LNCaP clone FGC (cell line): ENCODE results near the gene CD40.

ENCODE experiments used
- DNase-seq: peaks from one replicate; pipeline ENCODE4 v3.0.0-alpha.2; 2011; ENCODE audit warnings: low read depth
- H3K4me3 ChIP-seq: 2 replicates; pipeline ENCODE4 v1.5.1; 2011; ENCODE audit warnings: mild to moderate bottlenecking, low read depth, low read length, control low read depth
- CTCF ChIP-seq: IDR thresholded peaks from 2 replicates; pipeline ENCODE4 v1.5.1; 2012; ENCODE audit warnings: mild to moderate bottlenecking; ENCODE audit not compliant: control insufficient read depth, insufficient read depth; ENCODE audit errors: extremely low read depth

Gene CD40

GRCh38 chr20:46154305-46154704, 36.2 kb downstream of the CD40 start:
- no peak overlapping the region for H3K4me3 ChIP-seq
- no peak for DNase-seq
- TF ChIP-seq CTCF: no peak

DNA sequence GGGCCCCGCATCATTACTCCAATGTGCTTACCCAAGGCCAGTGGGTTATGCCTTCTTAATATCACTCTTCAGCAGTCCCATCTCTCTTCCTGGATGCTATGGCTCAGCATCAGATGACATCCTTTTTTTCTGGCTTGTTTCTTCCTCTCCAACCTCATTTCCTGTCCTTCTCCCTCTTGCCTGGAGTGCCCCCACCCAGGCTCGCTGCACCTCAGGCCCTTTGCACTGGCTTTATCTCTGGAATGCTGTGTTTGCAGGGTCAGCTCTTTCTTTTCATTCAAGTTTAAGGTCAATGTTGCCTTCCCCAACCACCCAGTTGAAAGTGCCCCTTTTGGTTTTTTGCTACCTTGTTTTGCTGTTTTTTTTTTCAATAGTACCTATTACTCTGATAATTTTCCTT, 36.7 kb downstream of the CD40 start:
- DNase-seq: no peak
- TF ChIP-seq CTCF: no peak
- no peak overlapping the region for H3K4me3 ChIP-seq

GRCh38 chr20:46156065-46156464, 38.0 kb downstream of the CD40 start:
- H3K4me3 ChIP-seq: no peak overlapping the region
- TF ChIP-seq CTCF: no peak
- no peak for DNase-seq

- no peak for TF ChIP-seq CTCF
- no peak for DNase-seq
- H3K4me3 ChIP-seq: no peak overlapping the region
Measured at GRCh38 chr20:46157076-46157592, 39.0 kb downstream of the CD40 start.

- TF ChIP-seq CTCF: no peak
- no peak for DNase-seq
Measured at GRCh38 chr20:46157625-46158024, 39.5 kb downstream of the CD40 start.

DNA sequence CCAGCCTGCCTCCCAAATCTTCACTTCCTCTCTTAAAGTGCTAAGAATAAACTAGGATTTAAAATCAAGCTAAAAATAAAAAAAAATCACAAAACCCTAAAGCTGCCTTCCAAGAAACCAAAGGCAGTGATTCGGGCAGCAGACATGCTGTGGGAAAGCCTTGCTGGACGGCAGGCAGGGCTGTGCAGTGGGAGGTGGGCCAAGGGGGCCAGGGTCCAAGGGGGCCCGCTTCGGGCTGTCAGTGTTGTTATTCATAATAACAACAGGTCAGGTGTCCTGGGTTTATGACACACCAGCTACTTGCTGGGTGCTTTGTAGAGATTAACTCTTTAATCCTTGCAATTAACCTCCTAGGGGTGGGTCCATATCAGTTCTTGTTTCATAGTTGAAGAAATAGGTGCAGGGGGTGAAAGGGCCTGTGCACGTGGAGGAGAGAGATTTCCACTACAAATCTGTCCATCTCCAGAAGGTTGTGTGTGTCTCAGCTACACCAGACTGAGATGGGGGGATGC, 40.4 kb downstream of the CD40 start:
- H3K4me3 ChIP-seq: no peak overlapping the region
- DNase-seq: no peak
- TF ChIP-seq CTCF: no peak

More at GRCh38 chr20:46157625-46158024, 39.5 kb downstream of the CD40 start:
- no peak overlapping the region for H3K4me3 ChIP-seq
